Kidney (tissue), 14 donors: ENCODE data around the gene RAB3IP. TPM values are rescaled to one million over a fixed set of nuclear protein-coding genes. Genes with fewer than 3 reads are reported as not detected.

Experiments used
- DNase-seq, 5 donors: peaks; one replicate each; pipeline ENCODE4 v3.0.0-alpha.2; 2013 to 2020
- FAIRE-seq: peaks from 2 replicates; lab custom pipeline; 2012; peaks lifted over from hg19 to GRCh38; lab: Jason Lieb, UNC
- H3K27ac ChIP-seq, 2 donors: one replicate each; pipeline ENCODE4 v1.7.0; 2013; ENCODE audit warnings: low read depth in 2 of 2, low read length in 2 of 2, inconsistent platforms in 1 of 2
- H3K27me3 ChIP-seq: one replicate; pipeline ENCODE4 v1.7.1; 2013; ENCODE audit warnings: low read length, inconsistent platforms; ENCODE audit not compliant: control insufficient read depth, insufficient read depth
- H3K36me3 ChIP-seq, 3 donors: one replicate each; pipeline versions ENCODE4 v1.7.0 to v1.7.1; 2013; ENCODE audit warnings: low read length in 3 of 3, control low read depth in 1 of 3, inconsistent platforms in 1 of 3; ENCODE audit not compliant: insufficient read depth in 3 of 3, control insufficient read depth in 2 of 3
- H3K4me1 ChIP-seq, 3 donors: one replicate each; pipeline versions ENCODE4 v1.7.0 to v1.7.1; 2013; ENCODE audit warnings: low read length in 3 of 3, inconsistent platforms in 1 of 3, low read depth in 1 of 3; ENCODE audit not compliant: control insufficient read depth in 2 of 3, insufficient read depth in 2 of 3
- H3K4me3 ChIP-seq, 3 donors: one replicate each; pipeline versions ENCODE4 v1.7.0 to v1.8.1; 2013; ENCODE audit warnings: low read length in 3 of 3, control low read depth in 1 of 3, inconsistent platforms in 1 of 3
- H3K9ac ChIP-seq, 3 donors: one replicate each; pipeline versions ENCODE4 v1.7.0 to v1.7.1; 2013; ENCODE audit warnings: low read length in 3 of 3, control low read depth in 1 of 3, inconsistent platforms in 1 of 3
- H3K9me3 ChIP-seq, 3 donors: one replicate each; pipeline versions ENCODE4 v1.7.0 to v1.7.1; 2013; ENCODE audit warnings: low read length in 3 of 3, control low read depth in 1 of 3, inconsistent platforms in 1 of 3; ENCODE audit not compliant: control insufficient read depth in 2 of 3, insufficient read depth in 1 of 3
- CTCF ChIP-seq: IDR thresholded peaks from 3 replicates; pipeline ENCODE4 v1.5.1; 2012; ENCODE audit warnings: mild to moderate bottlenecking, moderate library complexity, borderline replicate concordance; ENCODE audit not compliant: insufficient read depth; ENCODE audit errors: extremely low read depth
- intact Hi-C: fragments of 100-400 bp; cut with DNase I; formaldehyde crosslinking; loops from one replicate; pipeline ENCODE4 v1.11.1; 2022
- polyA plus RNA-seq: library from polyadenylated mRNA; stranded (reverse); fragments of 350-450 nt; fragmentation: Illumina TruSeq; extraction: RNeasy Lipid Tissue Mini Kit (QIAGEN cat#74804); gene quantifications from one replicate; pipeline ENCODE4 v1.2.3, GENCODE V29; 2014; ENCODE audit warnings: low read depth, low replicate concordance; ENCODE audit not compliant: insufficient read depth
- total RNA-seq: library from RNA; stranded (reverse); fragmentation: NEBNext Ultra II Directional; extraction: Animal tissue kit (Norgen Biotek cat#: 25700); gene quantifications from one replicate; pipeline ENCODE4 v1.2.1, GENCODE V29; 2021
- donor health status: control.
- donor health status: control.
- donor health status: control.
- donor health status: control.
- donor health status: control.
- donor health status: DM: yes; HTN: yes; CAD: no.
- donor health status: Normal renal cell carcinoma (clear cell type).

Gene RAB3IP
- total and polyA plus RNA-seq, 2 donors from 2014 or later: 58.4 to 73.6 TPM

GRCh38 chr12:69844416-69844815 is 105.8 kb downstream of the RAB3IP start:
- no peak for TF ChIP-seq CTCF
- DNase-seq (no peak), FAIRE-seq (no peak)
- Histone ChIP-seq H3K27me3 (no peaks in the 10 kb centered on the region), H3K4me3 (no peak overlapping the region), H3K9ac (no peak overlapping the region), H3K27ac (no peak overlapping the region), H3K36me3 (no peaks in the 10 kb centered on the region), H3K9me3 (no peaks in the 10 kb centered on the region), H3K4me1 (peaks cover 0 to 9% (median 0%) of the 10 kb centered on the region in 3 donors)
- intact Hi-C loops: no loop called here

GRCh38 chr12:69844836-69845235 is 106.2 kb downstream of the RAB3IP start:
- H3K27ac ChIP-seq: no peak overlapping the region
- peaks cover 0 to 9% (median 0%) of the 10 kb centered on the region in 3 donors for H3K4me1 ChIP-seq
- no peaks in the 10 kb centered on the region for H3K9me3 ChIP-seq
- no peak overlapping the region for H3K4me3 ChIP-seq
- TF ChIP-seq CTCF: no peak
- no peak for FAIRE-seq
- intact Hi-C loops: no loop called here
- DNase-seq: no peak
- H3K36me3 ChIP-seq: no peaks in the 10 kb centered on the region
- H3K9ac ChIP-seq: no peak overlapping the region
- no peaks in the 10 kb centered on the region for H3K27me3 ChIP-seq

- H3K9ac ChIP-seq: no peak overlapping the region
- no peak overlapping the region for H3K4me3 ChIP-seq
- no peak for TF ChIP-seq CTCF
- no peaks in the 10 kb centered on the region for H3K27me3 ChIP-seq
- H3K9me3 ChIP-seq: no peaks in the 10 kb centered on the region
- no peak overlapping the region for H3K27ac ChIP-seq
- no peaks in the 10 kb centered on the region for H3K36me3 ChIP-seq
- intact Hi-C loops: no loop called here
- FAIRE-seq: no peak
- DNase-seq: no peak
- no peaks in the 10 kb centered on the region for H3K4me1 ChIP-seq
Measured at GRCh38 chr12:69846976-69847375, 108.3 kb downstream of the RAB3IP start.

GRCh38 chr12:69851976-69852375 is 113.3 kb downstream of the RAB3IP start:
- no peak for FAIRE-seq
- intact Hi-C loops: no loop called here

More at GRCh38 chr12:69851976-69852375, 113.3 kb downstream of the RAB3IP start:
- Histone ChIP-seq H3K9ac (no peak overlapping the region), H3K36me3 (no peaks in the 10 kb centered on the region), H3K4me1 (no peaks in the 10 kb centered on the region), H3K27me3 (no peaks in the 10 kb centered on the region), H3K27ac (no peak overlapping the region), H3K4me3 (no peak overlapping the region), H3K9me3 (peaks cover 0 to 3% (median 0%) of the 10 kb centered on the region in 3 donors)
- DNase-seq: no peak
- TF ChIP-seq CTCF: no peak
